NCI-H1105 treated with DMSO at 0.1 percent for 48 hours (cell line): ENCODE measurements around the gene VPS50.
"Not testable (repeated sequence)": the region's sequence is repeated elsewhere in the genome, so short reads cannot be mapped to it uniquely, and the experiment has no call there.

Source experiments
- DNase-seq: peaks from one replicate; lab custom pipeline; 2025; lab: John Stamatoyannopoulos, UW

Gene VPS50

GRCh38 chr7:93242106-93242505 is 9.9 kb downstream of the VPS50 start:
- no peak for DNase-seq

GRCh38 chr7:93245525-93246432 is 13.6 kb downstream of the VPS50 start:
- peak; percentile 44 for DNase-seq

DNA sequence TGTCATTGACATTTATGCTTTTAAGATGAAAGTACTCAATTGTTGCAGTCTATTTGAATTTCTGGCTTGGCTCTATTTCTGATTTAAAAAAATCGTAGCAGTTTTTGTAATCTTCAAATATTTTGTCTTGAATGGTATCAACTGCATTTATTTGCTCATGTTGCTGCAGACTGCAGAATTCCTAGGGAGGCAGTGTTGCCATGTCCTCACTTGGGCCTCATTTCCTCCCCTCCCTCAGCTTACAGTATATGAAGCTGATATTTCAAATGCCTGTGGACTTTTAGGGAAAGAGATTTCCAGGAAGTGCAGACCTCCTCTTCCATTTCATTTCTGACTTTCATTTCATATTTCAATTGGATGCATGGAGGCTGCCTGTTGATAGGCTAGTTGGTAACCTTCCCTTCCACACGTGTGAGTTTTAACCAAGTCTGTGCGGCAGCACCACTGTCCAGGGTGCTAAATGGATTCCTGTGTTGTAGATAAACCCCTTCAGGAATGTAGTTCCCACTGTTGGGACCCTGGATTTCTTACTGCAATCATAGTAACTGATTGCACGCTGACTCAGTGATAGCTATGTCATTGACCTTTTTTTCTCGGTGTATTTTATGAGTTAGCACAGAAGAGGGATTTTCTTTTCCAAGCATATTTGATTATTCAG is 17.5 kb downstream of the VPS50 start:
- no peak for DNase-seq

DNA sequence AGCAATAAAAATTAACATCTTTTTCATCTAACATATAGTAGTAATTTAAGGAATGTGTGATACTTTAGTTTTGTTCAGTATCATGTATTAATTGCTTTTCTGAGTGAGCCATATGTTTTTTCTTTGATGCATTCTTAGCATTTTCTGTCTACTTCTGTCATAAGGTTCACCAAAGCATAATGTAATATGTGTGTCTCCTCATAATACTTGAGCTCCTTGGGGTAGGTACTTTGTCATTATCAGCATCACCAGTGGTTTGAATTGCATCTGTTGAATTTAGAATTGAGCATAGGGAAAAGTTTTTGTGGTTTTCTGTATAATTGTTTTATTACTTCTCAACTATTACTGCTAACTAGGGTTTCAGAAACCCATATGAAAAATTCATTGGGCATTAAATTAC is 26.5 kb downstream of the VPS50 start:
- DNase-seq = no peak

DNA sequence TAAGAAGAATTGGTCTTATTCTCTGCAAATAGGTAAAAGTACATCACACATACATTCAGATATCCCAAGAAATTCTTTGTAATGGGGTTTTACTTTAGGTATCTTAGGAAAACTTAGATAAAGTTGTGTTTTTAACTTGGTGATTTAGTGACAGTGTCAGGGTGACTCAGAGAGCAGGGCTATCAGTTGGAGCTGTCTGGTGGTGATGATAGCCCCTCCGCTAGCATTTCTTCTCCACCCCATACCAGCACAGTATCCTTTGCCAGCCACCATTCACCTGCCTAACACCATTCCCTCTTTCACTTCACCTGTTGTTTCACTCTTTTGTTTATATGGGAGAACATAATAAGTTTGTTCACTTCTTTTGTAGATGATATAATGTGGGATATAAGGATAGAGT is 30.4 kb downstream of the VPS50 start:
- no peak for DNase-seq

DNA sequence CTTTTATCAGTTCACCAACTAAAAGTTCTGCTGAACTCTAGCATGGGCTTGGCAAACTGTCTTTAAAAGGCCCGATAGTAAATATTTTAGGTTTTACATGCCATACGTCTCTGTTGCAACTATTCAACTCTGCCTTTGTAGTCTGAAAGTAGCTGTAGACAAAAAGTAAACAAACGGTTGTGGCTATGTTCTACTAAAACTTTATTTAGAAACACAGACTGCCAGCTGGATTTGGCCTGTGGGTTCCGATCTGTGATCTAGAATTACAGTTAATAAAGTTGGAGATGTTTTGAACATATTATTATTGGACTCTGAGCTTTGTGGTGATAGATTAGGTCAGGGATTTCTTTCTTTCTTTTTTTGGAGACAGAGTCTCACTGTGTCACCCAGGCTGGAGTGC is 33.1 kb downstream of the VPS50 start:
- DNase-seq = no peak

GRCh38 chr7:93279541-93279940 is 47.4 kb downstream of the VPS50 start:
- DNase-seq = no peak

GRCh38 chr7:93284908-93285307 is 52.7 kb downstream of the VPS50 start:
- DNase-seq = no peak

DNA sequence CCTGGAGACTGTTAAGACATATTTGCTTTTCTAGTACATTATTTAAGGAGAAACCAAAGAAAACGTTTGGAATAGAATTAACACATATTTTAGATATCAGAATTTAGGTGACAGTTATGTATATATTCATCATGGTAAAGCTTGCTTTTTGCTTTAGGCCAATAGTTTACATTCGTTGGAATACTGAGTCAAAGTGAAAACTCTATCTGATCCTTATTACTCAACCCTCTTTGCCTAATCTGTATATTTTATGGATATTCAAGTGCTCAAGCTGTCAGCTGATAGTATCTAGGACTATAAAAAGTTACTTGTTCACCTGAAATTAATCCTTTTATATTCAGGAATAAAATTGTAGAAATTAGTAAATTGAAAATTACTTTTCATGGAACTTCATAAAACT is 61.1 kb downstream of the VPS50 start:
- no peak for DNase-seq

- no peak for DNase-seq
These were observed 66.0 kb downstream of the VPS50 start for GRCh38 chr7:93298206-93298605.

GRCh38 chr7:93298671-93299070 is 66.5 kb downstream of the VPS50 start:
- no peak for DNase-seq

DNA sequence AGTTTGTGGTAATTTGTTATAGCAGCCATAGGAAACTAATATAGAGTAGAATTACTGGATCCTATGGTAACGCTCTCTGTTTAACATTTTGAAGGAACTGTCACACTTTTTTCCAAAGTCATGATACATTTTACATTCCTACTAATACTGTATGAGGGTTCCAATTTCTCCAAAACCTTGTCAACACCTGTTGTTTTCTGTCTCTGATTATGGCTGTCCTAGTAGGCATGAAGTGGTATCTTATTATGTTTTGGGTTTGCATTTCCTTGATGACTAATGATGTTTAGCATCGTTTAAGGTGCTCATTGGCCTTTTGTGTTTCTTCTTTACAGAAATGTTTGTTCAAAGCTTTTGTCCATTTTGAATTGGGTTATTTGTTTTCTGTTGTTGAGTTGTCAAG is 69.6 kb downstream of the VPS50 start:
- DNase-seq = no peak

GRCh38 chr7:93307131-93307660 is 75.0 kb downstream of the VPS50 start:
- DNase-seq = no peak

DNA sequence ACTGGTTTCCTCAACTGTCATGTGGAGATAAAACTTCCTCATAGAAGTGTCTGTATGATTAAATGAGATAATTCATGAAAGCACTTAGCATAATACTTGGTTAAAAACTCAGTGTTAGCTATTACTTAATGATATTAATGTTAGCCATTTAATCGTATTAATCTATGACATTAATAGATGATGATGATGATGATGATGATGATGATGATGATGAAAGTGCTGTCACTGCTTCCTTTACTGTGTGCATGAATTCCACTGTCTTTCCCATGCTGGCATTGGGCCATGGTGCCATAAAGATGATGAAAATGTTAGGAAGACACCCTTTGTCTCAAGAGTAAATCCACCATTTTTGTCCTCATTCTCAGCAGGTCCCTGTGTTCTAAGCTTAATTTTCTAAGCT is 75.8 kb downstream of the VPS50 start:
- DNase-seq = no peak

GRCh38 chr7:93310346-93310745 is 78.2 kb downstream of the VPS50 start:
- no peak for DNase-seq

- DNase-seq = no peak
These were observed 82.3 kb downstream of the VPS50 start for GRCh38 chr7:93314449-93314848.

DNA sequence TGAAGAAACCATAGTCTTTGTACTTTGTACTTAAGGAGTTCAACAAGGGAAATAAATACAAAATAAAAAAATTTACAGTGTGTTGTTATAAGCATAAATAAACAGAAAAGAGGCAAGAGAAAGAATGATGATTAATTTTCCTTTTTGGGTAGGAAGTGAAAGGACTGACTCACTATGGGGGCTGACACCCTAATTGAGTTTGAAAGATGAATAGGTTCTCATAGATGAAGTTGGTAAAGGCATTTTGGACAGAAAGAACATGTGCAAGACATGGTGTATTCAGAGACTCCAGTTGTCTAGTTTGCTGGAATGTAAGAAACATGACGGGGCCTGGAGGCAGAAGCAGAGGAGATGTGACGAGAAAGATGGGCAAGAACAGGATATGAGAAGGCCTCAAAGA is 83.7 kb downstream of the VPS50 start:
- no peak for DNase-seq

DNA sequence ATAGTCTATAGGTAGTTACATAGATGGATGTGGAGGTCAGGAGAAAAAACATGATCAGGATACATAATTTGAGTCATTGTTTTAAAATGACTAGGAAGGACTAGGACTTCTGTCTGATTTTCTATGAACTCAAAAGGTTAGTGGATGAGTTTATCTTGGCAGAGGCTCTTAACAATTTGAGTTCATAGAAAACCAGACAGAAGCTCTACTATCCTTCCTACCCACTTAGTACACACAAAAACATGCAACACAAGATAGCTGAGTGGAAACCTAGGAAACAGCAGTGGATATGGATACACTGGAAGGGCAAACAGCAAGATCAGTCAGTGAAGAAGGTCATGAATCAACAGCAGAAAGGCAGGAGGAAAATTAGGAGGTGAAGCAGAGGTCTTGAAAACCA is 84.6 kb downstream of the VPS50 start:
- no peak for DNase-seq

DNA sequence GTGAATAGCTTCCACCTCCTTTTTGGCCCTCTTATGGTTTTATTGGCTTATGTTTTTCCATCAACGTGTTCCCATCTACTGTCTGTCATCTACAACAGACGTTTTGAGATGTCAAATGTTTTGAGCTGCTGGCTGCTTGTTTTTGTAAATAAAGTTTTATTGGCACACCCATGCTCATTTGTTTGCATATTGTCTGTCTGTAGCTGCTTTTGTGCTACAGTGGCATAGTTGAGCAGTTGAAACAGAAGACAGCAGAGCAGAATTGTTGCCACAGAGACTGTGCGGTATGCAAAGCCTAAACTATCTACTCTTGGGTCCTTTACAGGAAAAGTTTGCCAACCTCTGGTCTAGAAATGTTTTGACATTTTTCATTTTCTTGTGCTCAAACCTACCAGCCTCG is 88.7 kb downstream of the VPS50 start:
- no peak for DNase-seq

DNA sequence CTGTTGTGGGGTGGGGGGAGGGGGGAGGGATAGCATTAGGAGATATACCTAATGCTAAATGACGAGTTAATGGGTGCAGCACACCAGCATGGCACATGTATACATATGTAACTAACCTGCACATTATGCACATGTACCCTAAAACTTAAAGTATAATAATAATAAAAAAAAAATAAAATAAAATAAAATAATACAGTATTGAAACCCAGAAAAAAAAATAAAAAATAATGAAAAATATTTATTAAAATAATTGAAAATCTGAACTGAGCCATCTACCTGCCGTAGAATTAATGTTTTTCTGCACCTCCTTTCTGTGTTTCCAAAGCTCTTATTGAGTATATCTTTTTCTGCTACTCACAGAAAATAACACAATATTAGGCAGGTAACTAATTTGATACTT is 94.1 kb downstream of the VPS50 start:
- not testable (repeated sequence) for DNase-seq

- no peak for DNase-seq
These were observed 95.0 kb downstream of the VPS50 start for GRCh38 chr7:93327006-93327633.

GRCh38 chr7:93331706-93332105 is 99.5 kb downstream of the VPS50 start:
- DNase-seq = no peak

GRCh38 chr7:93332172-93332571 is 100.0 kb downstream of the VPS50 start:
- no peak for DNase-seq
